GM19395 (cell line): ENCODE results near the gene INPP4A.

Source experiments
- ATAC-seq: cut with Tn5 transposase; IDR thresholded peaks from one replicate; pipeline ENCODE4 v1.9.1; 2021; ENCODE audit warnings: mild to moderate bottlenecking, moderate library complexity; ENCODE audit not compliant: unreplicated experiment

Gene INPP4A

DNA sequence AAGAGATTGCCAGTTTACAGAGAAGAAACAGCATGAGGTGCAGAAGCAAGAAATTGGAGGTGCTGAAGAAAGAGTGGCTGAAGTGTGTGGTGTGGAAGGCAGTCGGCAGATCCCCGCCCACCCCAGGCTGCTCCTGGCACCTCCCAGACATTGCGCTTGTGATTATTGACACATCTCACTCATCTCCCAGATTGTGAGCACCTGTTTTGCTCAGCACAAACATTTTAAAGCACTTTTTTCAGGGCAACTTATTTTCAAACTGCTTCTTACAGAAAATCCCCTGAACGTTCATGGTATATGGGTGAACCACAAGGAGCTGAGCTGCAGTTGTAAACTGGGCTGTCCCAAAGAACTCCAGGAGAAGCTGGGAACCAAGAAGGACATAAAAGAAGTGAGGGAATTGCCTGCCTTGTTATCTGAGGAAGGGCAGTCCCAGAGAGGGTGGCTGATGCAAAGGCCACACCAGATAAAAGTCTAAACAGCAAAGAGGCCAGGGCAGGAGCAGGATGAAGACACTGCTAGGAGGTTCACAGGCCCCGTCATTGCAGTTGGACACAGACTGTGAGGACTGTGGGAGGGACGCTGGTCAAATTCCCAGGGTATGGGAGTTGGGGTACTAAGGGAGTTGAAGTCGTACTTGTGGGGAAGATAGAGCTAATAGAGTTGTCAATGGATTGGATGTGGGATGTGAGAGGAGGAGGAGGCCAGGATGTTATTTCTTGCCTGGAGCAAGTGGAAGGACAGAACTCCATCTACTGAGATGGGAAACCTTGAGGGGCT lies 65.1 kb downstream of the INPP4A start:
- no peak for ATAC-seq

DNA sequence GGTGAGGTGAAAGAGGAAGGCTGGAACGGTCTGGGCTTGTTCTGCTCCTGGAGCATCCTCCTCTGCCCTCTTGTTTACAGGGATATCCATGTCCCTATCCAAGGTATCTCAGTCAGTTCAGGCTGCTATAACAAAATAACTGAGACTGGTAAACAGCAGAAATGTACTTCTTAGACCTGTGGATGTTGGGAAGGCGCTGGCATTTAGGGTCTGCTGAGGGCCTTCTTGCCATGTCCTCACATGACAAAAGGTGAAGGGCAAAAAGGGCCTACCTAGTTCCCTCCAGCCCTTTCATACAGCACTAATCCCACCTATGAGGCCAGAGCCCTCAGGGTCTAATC lies 65.6 kb downstream of the INPP4A start:
- no peak for ATAC-seq

DNA sequence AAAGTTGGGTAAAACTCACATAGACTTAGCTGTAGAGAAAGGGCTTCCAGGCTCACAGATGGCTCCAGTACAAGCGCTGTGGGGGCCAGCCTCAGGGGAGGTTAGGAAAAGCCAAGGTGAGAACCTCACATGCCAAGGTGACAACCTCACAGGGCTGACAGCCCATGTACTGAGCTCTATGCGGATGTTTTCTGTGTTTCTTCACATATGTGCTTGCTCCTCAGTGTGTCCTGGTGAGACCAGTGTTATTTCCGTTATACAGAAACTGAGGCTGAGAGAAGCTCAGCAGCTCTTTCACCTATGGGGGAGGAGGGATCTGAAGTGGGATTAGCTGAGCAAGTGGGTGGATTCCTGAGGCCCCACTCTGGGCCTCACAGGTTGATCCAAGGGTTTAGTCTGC lies 67.3 kb downstream of the INPP4A start:
- no peak for ATAC-seq

DNA sequence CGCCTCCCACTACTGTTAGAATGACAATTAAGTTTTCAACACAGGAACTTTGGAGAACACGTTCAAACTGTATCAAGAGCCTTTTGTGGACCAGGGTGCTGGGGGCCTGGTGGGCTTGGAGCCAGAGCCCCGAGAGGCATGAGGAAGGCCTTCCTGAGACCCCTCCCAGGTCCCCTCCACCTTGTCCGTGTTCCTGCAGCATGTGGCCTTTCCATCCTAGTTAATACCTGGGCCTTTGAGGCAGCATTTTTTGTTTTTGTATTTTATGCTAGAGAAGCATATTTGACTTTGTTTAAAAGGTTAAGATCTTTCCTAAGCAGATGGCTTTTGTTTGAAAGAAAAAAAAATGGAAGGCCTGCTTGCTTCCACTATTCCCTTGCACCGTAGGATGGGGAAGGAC lies 68.0 kb downstream of the INPP4A start:
- ATAC-seq, result no peak

DNA sequence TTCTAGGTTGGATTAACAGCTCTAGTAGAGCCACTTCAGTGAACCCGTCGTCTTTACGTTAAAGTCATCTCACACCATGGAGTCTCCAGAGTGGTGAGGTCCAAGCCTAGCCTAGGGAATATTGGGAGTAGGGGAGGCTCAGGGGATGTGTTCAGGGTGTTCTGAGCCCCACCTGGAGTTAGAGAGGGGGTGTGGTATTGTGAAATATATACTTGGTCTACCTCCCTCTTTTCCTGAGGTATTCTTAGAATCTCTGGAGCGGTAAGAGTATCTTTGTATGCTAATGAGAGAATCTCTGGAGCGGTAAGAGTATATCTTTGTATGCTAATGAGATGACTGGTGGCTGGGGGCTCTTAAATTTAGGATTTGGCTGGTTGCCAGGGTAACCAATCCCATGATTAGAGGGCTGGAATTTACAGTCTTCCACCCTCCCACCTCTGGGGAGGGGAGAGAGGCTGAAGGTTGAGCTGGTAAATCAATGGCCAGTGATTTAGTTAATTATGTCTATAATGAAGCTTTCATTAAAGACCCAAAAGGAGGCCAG lies 69.5 kb downstream of the INPP4A start:
- no peak for ATAC-seq

DNA sequence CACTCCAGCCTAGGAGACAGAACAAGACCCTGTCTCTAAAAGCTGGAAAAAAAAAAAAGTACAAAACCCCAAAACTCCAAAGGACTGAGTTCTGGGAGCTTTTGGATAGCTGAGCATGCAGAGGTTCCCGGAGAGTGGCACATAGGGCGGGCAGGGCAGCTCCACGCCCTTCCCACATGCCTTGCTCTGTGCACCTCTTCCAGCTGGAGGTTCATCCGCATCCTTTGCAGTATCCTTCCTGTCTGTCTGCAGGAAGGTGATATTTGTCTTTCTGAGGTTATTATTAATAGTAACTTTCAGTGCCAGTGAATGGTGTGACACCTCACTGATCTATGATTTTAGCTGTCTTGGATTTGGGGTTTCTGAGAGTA lies 70.2 kb downstream of the INPP4A start:
- no peak for ATAC-seq

DNA sequence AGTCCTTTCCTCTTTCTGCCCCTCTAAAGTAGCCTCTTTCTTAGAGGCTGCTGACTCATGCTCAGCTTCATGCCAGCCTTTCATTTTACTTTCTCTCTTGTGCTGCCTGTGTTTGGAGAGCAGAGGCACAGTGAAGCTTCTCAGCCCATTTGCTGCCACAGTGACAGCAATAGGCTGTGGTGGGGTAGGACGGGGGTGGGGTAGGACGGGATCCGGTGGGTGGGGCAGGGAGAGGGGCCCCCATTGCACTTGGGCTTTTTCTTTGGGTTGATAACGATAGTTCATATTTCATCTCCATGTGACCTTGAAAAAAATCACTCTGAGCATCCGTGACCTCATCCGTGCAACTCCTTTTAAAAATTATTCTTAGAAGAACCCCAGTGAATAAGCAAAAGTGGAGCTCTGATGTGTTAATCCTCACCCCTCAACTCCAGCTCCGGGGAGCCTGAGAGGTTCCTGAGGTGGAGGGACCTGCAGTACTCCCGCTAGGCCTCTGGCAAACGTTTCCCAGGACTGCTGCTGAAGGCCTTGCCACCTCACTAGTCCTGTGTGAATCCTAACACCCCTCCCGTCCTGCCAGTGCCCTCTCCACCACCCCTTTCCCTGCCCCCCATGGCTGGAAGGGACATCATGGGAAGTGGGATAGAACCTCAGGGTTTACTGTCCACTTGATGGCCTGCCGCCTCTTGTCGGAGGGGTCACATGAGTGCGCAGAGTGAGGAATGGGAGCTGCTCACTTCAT lies 70.8 kb downstream of the INPP4A start:
- no peak for ATAC-seq

DNA sequence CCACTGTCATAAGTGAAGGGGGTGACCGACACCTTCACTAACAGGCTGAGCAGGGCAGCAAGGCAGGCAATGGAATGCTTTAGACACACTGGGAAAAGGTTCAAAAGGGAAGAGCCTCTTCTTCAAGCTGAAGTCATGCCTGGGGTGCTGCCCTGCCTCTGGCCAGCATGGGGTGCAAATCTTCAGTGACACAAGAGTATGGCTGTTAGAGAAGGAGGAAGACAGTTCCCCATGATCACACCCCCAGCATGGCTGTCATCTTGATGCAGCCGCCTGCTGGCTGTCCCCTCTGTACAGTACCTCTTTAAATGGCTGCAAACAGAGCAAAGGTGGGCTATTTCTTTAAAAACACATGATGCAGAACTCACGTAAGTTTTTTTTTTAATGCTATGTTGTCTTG lies 71.9 kb downstream of the INPP4A start:
- ATAC-seq, result no peak

DNA sequence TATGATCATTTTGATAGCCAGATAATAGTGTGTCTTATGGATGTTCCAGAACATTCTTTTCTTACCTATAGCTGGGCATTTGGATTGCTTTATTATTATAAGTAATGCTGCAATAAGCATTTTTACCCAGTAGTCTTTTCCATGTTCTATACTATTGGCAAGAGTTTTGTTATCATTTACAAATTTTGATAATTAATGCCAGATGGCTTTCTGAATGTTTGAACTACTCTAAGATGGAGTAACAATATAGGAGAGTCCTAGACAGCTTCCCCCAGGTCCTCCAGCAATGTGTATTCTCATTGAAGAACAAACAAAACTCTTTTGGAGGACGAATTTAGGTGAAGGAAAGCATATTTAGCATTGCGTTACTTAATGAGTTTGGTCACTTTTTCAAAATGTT lies 73.0 kb downstream of the INPP4A start:
- no peak for ATAC-seq

DNA sequence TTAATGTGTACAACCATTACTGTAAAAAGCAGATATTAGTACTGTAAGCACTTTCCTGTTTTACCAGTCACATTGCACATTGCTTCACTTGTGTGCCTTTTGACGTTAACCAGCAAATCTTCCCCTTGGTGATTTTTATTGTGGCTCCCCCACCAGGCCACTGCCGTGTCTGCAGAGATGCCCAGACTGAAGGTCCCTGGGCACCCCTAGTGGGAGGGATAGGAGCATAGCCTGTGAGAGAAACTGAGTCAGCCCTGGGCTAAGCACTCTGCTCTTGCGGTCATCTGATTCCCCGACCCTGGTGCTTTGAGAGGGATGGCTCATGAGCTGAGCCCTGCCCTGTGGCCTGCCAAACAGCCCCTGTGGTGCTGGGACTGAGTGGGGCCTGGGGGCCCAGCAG lies 73.4 kb downstream of the INPP4A start:
- no peak for ATAC-seq

DNA sequence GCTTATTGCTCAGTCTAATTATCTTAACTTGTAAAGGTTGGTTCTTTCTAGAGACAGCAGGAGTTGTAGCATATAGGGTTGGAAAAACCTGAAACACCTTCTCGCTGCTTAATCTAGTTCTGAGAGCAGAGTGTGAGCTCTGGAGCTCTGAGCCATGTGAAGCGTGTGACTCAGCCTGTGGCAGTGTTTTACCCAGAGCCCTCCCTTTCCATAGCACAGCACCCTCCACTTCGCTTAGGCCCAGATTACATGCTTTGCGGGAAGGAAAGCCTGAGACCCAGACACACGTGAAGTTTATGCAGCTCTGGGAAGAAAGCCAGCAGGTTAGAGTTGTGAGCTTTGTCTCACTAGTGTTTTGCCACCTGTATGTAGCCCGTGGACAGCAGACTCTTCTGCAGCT lies 74.5 kb downstream of the INPP4A start:
- no peak for ATAC-seq

DNA sequence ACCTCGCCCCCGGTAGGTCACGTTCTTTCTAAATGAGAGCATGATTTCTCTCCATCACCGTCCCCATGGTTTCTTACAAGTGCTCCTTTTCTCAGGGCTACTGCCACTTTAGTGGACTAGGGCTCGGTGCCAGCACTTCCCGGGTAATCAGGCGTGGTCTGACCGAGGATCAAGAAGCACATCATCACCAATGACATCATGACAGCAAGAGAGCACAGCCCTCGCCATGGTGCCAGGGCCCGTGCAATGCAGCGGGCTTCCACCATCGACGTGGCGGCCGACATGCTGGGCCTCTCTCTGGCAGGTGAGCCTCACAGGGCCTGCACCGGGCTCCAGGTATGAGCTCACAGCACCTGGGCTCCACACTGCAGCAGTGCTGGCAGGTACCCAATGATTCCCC lies 75.2 kb downstream of the INPP4A start:
- no peak for ATAC-seq

DNA sequence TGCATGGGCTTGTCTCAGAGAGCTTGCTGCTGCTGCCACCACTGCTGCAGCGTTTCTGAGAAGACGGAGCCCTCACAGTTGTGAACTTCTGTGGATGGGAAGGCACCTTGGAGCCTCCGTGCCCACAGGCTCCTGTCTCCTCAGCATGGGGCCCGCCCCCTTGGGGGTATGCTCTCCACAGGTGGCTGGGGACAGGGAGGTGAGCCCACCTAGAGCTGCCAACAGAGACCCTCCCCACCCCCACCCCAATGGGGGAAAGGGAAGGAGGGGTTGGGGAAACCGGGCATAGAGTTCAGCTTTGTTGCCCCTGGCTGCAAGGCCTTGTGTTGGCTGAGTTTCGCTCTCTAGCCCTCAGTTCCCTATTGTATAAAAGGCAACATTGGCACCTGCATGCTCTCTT lies 76.1 kb downstream of the INPP4A start:
- ATAC-seq, result no peak

DNA sequence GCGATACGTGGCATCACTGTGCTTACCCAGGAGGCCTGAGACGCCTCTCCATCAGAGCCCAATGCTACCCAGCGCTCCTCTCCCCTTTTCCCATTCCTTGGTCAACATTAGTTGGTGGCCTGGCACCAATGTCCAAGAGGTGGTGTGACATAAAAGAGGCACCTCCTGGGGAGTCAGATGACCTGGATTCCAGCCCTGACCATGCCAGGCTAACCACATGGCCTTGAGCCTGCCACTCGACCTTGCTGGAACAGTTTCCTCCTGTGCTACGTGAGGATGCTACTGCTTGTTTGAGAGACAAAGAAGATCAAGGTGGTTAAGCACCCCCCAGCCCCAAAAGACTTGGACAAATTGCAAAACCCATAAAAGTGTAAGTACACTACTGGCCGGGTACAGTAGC lies 76.6 kb downstream of the INPP4A start:
- no peak for ATAC-seq

DNA sequence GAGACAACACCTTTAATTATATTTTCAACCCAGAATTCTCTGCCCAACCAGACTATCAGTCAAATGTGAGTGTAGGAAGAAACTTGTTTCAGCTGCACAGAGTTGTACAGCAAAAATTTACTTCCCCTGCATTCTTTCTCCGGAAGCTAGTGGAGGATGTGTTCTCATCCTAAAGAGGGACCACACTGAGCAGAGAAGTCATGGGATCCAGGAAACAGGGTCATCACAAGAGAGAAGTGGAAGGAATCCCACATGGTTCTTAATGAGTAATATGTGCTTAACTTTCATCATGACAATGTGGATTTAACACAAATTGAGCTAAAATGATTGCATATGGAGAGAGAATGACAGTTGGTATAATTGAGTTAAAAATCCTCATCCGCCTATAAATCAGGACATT lies 78.2 kb downstream of the INPP4A start:
- ATAC-seq, result no peak

DNA sequence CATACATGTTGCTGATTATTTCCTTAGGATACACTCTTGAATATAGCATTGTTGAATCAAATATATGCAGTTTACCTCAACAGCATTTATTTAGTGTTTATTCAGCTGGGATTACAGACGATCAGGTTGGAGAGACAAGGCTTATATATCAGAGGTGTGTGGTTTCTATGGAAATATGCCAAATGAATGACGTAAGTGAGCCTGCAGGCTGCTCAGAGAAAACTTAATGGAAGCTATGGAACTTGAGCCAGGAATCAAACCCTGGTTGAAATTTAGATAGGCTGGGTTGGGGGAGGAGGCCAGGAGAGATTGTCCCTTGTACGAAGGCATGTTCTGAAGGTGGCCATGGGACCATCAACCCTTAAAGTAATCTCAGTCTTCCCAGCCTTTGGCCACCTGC lies 79.5 kb downstream of the INPP4A start:
- no peak for ATAC-seq

DNA sequence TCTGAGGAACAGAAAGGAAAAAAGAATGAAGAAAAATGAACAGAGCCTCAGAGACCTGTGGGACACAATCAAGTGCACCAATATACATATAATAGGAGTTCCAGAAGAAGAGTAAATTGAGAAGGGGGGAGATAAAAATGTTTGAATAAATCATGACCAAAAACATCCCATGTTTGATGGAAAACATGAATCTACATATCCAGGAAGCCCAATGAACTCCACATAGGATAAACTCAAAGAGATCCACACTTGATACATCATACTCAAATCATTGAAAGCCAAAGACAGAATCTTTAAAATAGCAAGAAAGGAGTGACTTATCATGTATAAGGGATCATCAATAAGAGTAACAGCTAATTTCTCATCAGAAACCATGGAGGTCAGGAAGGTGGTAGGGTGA lies 83.7 kb downstream of the INPP4A start:
- no peak for ATAC-seq

DNA sequence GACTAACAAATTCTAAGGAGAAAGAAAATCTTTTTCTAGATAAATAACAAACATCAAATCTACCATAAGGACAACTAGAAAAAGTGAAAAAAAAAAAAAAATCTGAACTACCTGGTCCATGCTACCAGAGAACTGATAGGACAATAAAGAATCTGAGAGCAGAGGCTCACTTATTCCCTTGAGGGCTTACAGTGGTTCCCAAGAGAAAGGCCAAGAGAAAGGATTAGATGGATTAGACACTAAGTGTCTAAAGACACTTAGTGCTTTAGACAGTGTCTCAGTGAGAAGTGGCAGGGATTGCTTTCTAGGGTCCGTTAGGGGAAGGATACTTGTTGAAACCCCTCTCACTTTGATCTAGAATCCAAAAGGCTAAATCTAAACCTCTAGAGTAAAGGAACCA lies 85.5 kb downstream of the INPP4A start:
- no peak for ATAC-seq

DNA sequence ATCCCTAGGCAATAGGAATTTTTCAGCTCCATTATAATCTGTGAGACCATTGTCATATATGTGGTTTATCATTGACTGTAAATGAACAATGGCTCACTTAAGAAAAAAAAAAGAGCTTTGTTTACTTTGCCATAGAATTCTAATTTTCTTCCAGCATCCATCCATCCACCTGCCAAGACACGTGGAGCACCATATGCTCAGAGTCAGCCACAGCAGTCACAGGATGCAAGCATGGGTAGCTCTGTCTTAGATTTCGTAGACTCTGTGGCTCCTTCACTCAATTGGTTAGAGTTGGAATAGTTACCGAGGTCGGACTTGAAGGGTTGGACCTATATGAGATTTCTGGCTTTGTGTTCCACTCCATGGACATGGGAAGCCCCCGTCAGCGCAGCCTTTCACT lies 88.1 kb downstream of the INPP4A start:
- ATAC-seq, result no peak

DNA sequence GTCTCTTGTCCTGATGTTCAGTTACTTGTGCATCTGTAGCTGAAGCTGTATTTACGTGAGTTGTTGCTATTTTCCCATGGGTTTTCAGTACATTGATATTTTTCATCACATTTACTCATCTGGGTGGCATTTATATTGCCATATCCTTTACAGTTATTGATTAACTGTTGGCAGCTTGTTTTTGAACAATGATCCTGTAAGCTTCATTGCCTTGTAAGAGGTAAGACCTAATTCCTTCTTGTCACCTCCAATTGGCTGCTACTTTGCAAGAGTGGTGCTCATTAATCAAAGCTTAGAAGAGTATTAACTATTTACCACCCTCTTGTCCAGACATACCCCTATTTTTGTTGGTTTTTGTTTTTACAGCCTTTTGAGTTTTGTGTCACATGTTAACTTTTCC lies 88.9 kb downstream of the INPP4A start:
- ATAC-seq, result no peak

DNA sequence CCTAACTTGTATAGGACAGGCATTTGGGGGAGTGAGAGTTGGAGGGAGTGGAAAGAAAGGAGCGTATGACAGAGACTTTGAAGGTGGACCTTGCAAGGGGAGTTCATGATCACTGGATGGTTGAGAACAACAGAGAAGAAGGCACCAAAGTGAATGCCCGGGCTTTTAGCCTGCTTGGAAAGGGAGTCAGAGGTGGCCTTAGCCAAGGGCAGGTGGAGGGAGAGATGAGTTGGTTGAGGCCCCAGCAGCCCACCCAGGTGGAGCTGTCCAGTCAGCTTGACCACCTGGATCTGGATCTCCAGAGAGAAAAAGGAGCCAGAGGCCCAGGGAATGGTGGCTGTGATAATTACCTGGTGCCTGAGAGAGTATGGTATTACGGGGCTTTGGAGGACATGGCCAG lies 90.1 kb downstream of the INPP4A start:
- ATAC-seq, result no peak

DNA sequence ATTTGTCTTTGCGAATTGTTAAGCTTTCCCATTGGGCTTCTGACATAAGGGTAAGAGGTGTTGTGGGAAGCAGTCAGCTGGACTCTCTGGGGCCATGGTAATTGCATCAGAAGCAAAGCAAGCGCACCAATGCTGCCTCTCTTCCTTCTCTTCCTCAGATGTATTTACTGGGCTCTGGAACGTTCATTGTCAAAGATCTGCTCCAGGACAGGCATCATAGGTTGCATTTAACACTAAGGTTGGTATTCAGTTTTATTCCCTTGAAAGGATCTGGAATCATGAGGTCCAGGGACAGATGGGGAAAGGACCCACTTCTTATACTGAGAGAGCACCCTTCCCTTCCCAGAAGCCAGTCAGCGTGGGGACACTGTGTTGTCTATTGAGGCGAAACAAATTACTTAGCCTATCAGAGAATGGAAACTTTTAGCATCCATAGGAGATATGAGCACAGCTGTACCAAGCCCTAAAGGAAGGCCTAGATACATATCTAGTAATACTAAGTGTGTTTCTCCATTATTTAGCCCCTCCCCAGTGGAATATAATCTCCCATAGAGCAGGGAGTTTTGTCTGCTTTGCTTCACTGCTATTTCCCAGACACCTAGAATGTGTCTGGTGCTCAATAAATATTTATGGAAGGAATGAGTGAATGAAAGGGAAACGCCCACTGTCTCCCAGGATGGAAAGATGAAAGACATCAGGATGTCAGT lies 91.5 kb downstream of the INPP4A start:
- no peak for ATAC-seq
